Prostate gland (tissue), 2 donors: Measurements from ENCODE around the gene GRN. TPM values are rescaled to one million over a fixed set of nuclear protein-coding genes. Genes with fewer than 3 reads are reported as not detected.

Source experiments
- DNase-seq: peaks from one replicate; pipeline ENCODE4 v3.0.0-alpha.2; 2019; ENCODE audit warnings: low spot score
- H3K27ac ChIP-seq, 2 donors: fragments of 200-600 bp; sonication (generic); 2 replicates each; pipeline ENCODE4 v1.5.1; 2017 to 2019
- H3K27me3 ChIP-seq: fragments of 200-600 bp; sonication (generic); replicated peaks from 2 replicates; pipeline ENCODE4 v1.5.1; 2019; ENCODE audit not compliant: insufficient read depth
- H3K36me3 ChIP-seq, 2 donors: fragments of 200-600 bp; sonication (generic); 1 replicate in 1 of 2; 2 replicates in 1 of 2; pipeline versions ENCODE4 v1.5.1 to v1.8.1; 2017 to 2019
- H3K4me1 ChIP-seq: fragments of 200-600 bp; sonication (generic); replicated peaks from 2 replicates; pipeline ENCODE4 v1.5.1; 2019
- H3K4me3 ChIP-seq, 2 donors: fragments of 200-600 bp; sonication (generic); 2 replicates each; pipeline ENCODE4 v1.5.1; 2017 to 2019
- H3K9me3 ChIP-seq: fragments of 200-600 bp; sonication (generic); 2 replicates; pipeline ENCODE4 v1.5.1; 2017
- CTCF ChIP-seq, 4 experiments: fragments of 200-600 bp in 2 of 4; fragments of 450-650 bp in 2 of 4; sonication (generic) in 2 of 4; IDR thresholded peaks; 1 replicate in 3 of 4; 2 replicates in 1 of 4; pipeline ENCODE4 v1.5.1; 2016 to 2019; ENCODE audit warnings: antibody characterized with exemption in 4 of 4, mild to moderate bottlenecking in 2 of 4, moderate library complexity in 2 of 4
- POLR2A ChIP-seq: fragments of 450-650 bp; IDR thresholded peaks from one replicate; pipeline ENCODE4 v1.6.1; 2016; ENCODE audit warnings: antibody characterized with exemption, mild to moderate bottlenecking
- POLR2AphosphoS5 ChIP-seq: sonication (generic); formaldehyde crosslinking; IDR thresholded peaks from one replicate; pipeline ENCODE4 v1.6.1; 2017; ENCODE audit warnings: antibody characterized with exemption
- WGBS: methylation state at CpG from one replicate; pipeline ENCODE4 v1.1.5; 2018; 5-methylcytosine and 5-hydroxymethylcytosine counted together
- intact Hi-C: fragments of 100-400 bp; cut with DNase I; formaldehyde crosslinking; loops from one replicate; pipeline ENCODE4 v1.14.2; 2022
- total RNA-seq, 2 donors: library from RNA; depleted of rRNA; stranded (reverse); fragments of >200 nt; gene quantifications; one replicate each; pipeline ENCODE4 v1.1.0, GENCODE V29; 2016

GRN gene
- total RNA-seq, 2 donors from 2014 or later: 319 to 404 TPM

- Histone ChIP-seq H3K36me3 (no peaks in the 10 kb centered on the region), H3K27me3 (no peaks in the 10 kb centered on the region), H3K27ac (no peak overlapping the region), H3K9me3 (no peaks in the 10 kb centered on the region), H3K4me1 (no peaks in the 10 kb centered on the region), H3K4me3 (no peak overlapping the region)
- no peak for DNase-seq
- intact Hi-C loops: no loop called here
- TF ChIP-seq CTCF (IDR thresholded peaks at IDR 0.05) (no peak), POLR2A (no peak), POLR2AphosphoS5 (no peak)
- WGBS: 90% methylated on average over 9 of the region's 9 CpGs
Observed at GRCh38 chr17:44358066-44358465, 13.0 kb downstream of the GRN start.

GRCh38 chr17:44359006-44359405, 13.9 kb downstream of the GRN start:
- no peak overlapping the region for H3K27ac ChIP-seq
- H3K27me3 ChIP-seq: no peaks in the 10 kb centered on the region
- intact Hi-C loops: no loop called here
- 82% methylated on average over 6 of the region's 6 CpGs for WGBS
- H3K4me1 ChIP-seq: no peaks in the 10 kb centered on the region
- no peak for TF ChIP-seq POLR2AphosphoS5
- no peak for TF ChIP-seq CTCF (IDR thresholded peaks at IDR 0.05)
- TF ChIP-seq POLR2A: no peak
- no peak overlapping the region for H3K4me3 ChIP-seq
- DNase-seq: no peak
- H3K9me3 ChIP-seq: no peaks in the 10 kb centered on the region
- H3K36me3 ChIP-seq: no peaks in the 10 kb centered on the region

GRCh38 chr17:44359458-44360143, 14.5 kb downstream of the GRN start:
- H3K27ac ChIP-seq: no peak overlapping the region
- intact Hi-C loops: no loop called here
- H3K27me3 ChIP-seq: no peaks in the 10 kb centered on the region
- H3K4me1 ChIP-seq: no peaks in the 10 kb centered on the region
- no peaks in the 10 kb centered on the region for H3K36me3 ChIP-seq
- TF ChIP-seq POLR2AphosphoS5 (no peak), CTCF (IDR thresholded peaks at IDR 0.05) (no peak), POLR2A (no peak)
- no peak overlapping the region for H3K4me3 ChIP-seq
- no peaks in the 10 kb centered on the region for H3K9me3 ChIP-seq
- no peak for DNase-seq
- WGBS: 92% methylated on average over 14 of the region's 14 CpGs

DNA sequence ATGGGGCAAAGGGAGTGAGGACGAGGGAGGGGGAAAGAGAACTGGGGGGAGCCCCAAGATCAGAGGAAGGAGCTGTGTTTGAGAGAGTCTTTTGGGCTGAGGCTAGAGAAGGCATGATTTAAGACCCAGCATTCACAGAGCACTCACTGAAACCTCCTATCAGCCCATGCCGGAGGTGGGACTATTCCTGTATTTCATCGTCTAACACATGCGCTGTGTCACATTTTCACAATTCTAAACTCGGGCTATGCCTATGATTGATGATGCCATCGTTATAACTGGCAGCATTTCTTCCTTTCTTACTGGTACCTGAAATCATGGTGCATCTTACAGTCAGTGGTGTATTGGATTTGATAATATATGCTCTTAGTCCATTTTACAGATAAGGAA, 15.0 kb downstream of the GRN start:
- intact Hi-C loops: no loop called here
- Histone ChIP-seq H3K36me3 (no peaks in the 10 kb centered on the region), H3K27ac (no peak overlapping the region), H3K4me3 (no peak overlapping the region), H3K9me3 (no peaks in the 10 kb centered on the region), H3K4me1 (no peaks in the 10 kb centered on the region), H3K27me3 (no peaks in the 10 kb centered on the region)
- DNase-seq: no peak
- no peak for TF ChIP-seq CTCF (IDR thresholded peaks at IDR 0.05)
- no peak for TF ChIP-seq POLR2AphosphoS5
- no peak for TF ChIP-seq POLR2A
- WGBS: 66% methylated on average over 6 of the region's 6 CpGs

DNA sequence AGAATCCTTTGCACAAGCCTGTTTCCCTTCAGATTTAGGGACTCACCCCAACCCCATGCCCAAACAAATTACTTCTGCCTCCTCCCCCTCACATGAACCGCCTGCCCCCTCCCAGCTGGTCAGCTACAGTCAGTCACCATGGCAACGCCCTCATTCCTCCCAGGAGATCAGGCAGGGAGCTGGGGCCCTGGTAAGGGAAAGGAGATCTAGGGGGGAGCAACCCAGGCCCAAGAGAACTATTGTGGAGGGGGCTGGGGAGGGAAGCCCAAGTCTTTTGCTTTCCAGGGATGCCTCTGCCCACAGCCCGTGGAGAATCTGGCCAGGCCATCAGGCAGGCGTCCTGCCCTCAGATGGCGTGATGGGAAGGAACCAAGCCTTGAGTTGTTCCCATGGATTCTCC, 15.7 kb downstream of the GRN start:
- 55% methylated on average over 5 of the region's 5 CpGs for WGBS
- Histone ChIP-seq H3K4me1 (no peaks in the 10 kb centered on the region), H3K36me3 (no peaks in the 10 kb centered on the region), H3K27ac (no peak overlapping the region), H3K9me3 (no peaks in the 10 kb centered on the region), H3K27me3 (no peaks in the 10 kb centered on the region), H3K4me3 (no peak overlapping the region)
- intact Hi-C loops: no loop called here
- TF ChIP-seq POLR2AphosphoS5 (no peak), POLR2A (no peak), CTCF (IDR thresholded peaks at IDR 0.05) (no peak)
- no peak for DNase-seq
